Measurements from ENCODE around the gene NEUROG1. TPM values are rescaled to one million over a fixed set of nuclear protein-coding genes. Genes with fewer than 3 reads are reported as not detected.

NEUROG1 gene, protein sequence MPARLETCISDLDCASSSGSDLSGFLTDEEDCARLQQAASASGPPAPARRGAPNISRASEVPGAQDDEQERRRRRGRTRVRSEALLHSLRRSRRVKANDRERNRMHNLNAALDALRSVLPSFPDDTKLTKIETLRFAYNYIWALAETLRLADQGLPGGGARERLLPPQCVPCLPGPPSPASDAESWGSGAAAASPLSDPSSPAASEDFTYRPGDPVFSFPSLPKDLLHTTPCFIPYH
- total RNA-seq (2014; rRNA removed; shearing (Covaris generic)), result not detected in 2 replicates
- polyA plus RNA-seq (2014; cell fraction: nucleus; rRNA removed), result not detected in 2 replicates

DNA sequence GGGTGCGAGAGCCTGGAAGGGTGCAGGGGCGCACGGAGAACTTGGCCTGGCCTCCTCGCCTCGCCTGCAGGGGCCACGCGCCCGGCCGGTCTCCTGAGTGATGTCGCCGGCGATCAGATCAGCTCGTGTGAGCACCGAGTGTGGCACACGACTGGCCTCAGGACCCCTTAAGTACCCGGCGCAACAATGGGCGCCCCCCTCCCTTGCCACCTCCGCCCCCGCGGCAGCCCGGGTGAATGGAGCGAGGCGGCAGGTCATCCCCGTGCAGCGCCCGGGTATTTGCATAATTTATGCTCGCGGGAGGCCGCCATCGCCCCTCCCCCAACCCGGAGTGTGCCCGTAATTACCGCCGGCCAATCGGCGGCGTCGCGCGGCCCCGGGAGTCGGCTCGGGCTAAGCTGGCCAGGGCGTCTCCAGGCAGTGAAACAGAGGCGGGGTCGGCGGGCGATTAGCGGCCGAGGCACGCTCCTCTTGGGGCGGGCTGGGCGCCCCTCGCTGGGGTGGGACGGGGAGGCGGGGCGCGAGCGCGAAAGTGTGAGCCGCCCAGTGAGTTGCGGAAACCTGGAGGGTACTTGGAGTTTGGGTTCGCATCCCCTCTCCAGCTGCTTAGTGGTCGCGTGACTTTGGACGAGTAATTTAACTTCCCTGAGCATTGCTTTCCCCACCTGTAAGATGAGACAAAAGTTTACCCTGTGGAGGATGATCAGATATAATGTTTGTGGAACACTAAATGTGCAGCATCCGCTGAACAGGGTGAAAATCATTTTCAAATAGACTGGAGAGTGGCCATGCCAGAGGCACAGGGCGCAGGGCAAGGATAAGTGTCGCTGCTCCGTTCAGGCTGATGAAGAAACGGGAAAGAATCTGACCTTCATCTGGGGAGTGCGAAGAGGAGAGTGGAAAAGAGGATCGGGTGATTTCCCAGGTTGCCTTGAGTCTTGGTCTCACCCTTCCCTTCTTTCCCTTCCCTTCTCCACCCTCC is at the start of gene NEUROG1:
TSS of gene NEUROG1 (minus strand) at position 145 of the 982 bp plus-strand sequence. CDS start 274 bp downstream, outside the sequence.
- DNase-seq (ENCODE audit: extremely low read depth, low read depth), result no peak

DNA sequence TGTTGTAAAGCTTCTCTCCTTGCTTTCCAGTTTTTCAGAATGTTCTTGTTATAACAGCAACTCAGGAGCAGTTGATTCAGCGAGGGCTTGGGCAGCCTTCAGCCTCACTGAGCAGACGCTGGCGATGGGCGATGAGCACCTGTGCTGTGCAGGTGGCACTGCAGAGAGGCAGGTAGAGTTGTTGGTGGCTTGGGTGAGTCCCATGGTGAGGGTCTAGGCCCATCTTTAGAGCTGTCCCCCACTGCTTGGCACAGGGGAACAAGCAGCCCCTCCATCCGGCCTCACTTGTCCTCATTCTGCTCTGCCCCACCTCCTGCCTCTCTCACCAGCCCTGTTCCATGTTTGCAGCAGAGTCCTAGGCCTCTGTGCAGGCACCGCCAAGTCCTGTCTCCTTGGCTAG is 49.2 kb upstream of the NEUROG1 start:
- no peak for DNase-seq (ENCODE audit: extremely low read depth, low read depth)

- no peak for DNase-seq (ENCODE audit: extremely low read depth, low read depth)
These were observed 48.5 kb upstream of the NEUROG1 start for GRCh38 chr5:135584276-135584675.

DNA sequence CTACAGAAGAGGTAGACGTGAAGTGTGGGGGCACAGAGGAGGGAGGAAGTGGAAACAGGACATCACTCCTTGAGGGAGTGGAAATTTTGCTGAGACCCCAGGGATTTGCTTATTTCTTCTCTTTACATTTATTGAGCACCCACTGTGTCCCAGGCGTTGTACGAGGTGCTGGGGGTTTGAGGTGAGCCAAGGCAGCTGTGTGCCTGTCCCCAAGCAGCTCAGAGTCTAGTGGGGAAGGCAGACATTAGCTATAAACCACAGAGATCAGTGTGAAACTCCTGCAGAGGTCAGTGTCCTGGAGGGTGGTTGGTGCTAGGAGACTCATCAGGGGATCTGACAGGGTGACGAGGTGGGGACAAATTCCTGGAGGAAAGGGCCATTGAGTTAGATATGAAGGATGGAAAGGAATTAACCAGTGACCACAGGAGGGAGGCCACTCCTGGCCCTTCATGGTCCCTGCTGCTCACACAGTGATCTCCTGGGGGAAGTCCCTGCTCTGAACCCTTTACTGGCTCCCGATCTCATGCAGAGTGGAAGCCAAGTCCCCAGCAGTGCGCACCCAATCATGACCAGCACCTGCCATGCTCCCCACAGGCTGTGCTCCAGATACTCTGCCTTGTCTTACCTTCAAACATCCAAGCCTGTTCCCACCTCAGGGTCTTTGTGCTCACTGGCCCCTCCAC is 46.5 kb upstream of the NEUROG1 start:
- no peak for DNase-seq (ENCODE audit: extremely low read depth, low read depth)

- peak; percentile 41 for DNase-seq (ENCODE audit: extremely low read depth, low read depth)
These were observed 43.0 kb upstream of the NEUROG1 start, which contains the start of gene CXCL14 for GRCh38 chr5:135578685-135579341. Gene CXCL14 (minus strand): TSS chr5:135578991. CDS start chr5:135578778, 213 bp downstream.

DNA sequence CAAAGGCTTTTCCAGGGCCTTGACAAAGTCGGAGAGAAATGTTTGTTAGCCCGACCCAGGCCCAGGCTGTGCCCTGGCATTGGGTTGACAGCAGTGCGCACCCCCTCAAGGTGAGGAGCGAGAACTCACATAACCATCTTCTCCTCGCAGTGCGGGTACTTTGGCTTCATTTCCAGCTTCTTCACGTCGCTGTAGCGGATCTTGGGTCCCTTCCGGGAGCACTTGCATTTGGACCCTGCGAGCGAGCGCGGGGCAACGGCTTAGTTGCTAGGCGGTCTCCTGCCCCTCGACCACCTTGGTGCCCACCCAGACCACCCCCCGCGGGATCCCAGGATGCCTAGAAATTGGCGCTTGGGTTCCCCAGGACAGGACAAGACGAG is 42.5 kb upstream of the NEUROG1 start:
- DNase-seq (ENCODE audit: extremely low read depth, low read depth), result no peak

DNA sequence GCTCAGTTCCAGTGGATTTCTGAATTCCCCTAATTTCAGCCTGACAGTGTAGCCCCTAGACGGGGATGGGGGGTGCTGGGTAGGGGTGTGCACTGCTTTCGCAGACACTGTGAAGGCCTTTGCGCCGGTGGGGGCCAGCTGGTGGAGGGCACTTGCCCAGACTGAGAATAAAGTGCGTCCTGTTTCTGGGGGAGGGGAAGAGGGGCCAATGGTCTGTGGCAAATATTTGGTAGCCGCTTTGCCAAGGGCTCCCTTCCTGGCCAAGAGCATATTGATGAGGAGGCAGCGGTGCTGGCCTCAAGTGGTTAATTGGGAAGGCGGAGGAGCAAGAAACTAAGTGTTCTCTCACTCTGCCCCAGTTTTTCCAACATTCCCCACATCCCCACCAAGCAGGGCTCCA is 41.7 kb upstream of the NEUROG1 start:
- DNase-seq (ENCODE audit: extremely low read depth, low read depth), result no peak

GRCh38 chr5:135576075-135576599 is 40.4 kb upstream of the NEUROG1 start:
- no peak for DNase-seq (ENCODE audit: extremely low read depth, low read depth)

- DNase-seq (ENCODE audit: extremely low read depth, low read depth), result no peak
These were observed 38.7 kb upstream of the NEUROG1 start for GRCh38 chr5:135574493-135574892.

DNA sequence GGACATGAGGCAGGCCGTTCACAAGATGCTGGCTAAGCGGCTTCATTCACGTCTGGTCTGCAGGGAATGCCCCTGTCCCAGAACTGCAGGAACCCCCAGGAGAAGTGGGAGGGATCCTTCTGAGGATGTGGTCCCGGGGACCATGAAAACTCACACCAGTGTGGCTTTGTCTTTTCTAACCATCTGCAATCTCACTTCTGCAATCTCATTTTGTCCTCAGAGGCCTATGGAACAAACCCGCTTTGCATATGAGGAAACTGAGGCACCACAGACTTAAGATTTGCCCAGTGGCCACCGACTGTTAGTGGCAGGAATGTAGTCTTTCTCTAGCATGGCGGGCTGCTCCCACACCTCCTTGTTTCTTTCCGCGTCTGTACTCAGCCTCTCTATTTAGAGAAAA is 36.1 kb upstream of the NEUROG1 start:
- no peak for DNase-seq (ENCODE audit: extremely low read depth, low read depth)

DNA sequence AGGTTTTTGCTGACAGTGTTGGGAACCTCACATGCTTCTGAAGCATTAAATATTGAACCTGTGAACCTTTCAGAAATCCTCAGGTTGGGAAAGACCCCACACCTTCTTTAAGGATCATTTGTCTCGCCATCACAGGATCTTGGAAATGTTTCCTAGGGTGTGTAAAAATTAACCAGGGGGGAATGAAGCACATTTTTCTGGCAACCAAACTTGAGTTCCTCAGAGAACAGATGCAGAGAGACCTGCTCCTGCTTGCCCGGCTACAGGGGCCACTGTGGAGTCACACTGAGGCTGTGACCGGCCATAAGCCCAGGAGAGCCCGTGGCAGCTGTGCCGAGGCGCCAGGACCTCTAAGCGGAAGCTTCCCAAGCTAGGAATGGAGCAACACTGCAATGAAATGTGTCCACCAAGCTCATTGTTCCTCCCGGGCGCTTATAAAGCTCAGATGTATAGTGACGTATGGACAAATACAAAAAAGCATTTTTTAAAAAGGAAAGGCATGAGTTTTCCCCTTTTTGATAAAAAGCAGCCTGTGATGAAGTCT is 35.4 kb upstream of the NEUROG1 start:
- DNase-seq (ENCODE audit: extremely low read depth, low read depth), result no peak

GRCh38 chr5:135570453-135570764 is 34.6 kb upstream of the NEUROG1 start:
- no peak for DNase-seq (ENCODE audit: extremely low read depth, low read depth)

DNA sequence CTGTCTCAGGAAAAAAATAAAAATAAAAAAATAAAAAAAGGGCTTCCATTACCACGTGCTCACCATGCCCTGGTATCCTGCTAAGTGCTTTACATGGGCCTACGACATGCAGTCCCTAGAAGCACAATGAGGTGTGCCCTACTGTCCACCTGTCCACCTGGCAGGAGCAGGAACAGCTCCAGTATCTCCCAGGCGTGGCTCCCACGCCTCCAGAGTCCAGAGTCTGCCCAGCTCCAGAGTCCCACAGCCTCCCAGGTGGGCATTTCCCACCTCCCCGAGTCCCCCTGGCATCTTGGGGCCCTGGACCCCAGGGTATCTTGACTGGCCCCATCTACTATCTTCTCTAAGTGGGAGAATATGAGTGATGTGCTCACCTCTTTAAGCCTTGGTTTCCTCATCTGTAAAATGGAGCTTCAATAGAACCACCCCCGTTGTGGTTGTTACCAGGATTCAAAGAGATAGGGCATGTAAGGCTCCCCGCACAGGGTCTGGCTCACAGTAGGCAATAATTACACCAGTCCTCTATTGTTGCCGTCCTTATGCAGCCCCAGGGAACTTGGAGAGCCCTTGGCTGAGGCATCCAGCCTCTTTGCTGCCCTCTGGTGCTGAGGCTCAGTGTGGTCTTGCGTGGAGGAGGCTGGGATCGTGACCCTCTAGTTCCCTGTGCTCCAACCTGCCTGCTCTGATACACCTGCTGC is 34.1 kb upstream of the NEUROG1 start:
- peak; percentile 49 for DNase-seq (ENCODE audit: extremely low read depth, low read depth)

DNA sequence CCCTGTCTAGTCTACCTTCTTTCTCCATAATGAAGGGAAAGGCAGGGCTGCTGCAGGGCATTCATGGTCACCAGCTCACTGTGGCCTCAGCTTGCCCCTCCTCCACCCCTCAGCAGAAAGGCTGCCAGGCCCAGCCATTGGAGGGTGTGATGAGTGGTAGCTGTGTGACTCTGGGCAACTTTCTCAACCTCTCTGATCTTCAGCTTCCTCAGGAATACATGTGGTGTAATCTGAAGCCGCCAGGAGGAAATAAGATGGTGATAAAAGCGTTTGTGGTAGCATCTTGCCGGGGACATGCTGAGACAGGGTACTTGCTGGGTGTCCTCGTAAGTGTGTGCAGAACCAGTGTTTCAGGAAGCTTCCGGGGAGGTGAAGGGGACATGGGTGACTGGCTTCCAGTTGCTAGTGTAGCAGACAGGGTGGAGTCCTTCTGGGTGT is 33.2 kb upstream of the NEUROG1 start:
- no peak for DNase-seq (ENCODE audit: extremely low read depth, low read depth)

GRCh38 chr5:135568246-135568645 is 32.5 kb upstream of the NEUROG1 start:
- DNase-seq (ENCODE audit: extremely low read depth, low read depth), result no peak

GRCh38 chr5:135567661-135568060 is 31.9 kb upstream of the NEUROG1 start:
- no peak for DNase-seq (ENCODE audit: extremely low read depth, low read depth)

DNA sequence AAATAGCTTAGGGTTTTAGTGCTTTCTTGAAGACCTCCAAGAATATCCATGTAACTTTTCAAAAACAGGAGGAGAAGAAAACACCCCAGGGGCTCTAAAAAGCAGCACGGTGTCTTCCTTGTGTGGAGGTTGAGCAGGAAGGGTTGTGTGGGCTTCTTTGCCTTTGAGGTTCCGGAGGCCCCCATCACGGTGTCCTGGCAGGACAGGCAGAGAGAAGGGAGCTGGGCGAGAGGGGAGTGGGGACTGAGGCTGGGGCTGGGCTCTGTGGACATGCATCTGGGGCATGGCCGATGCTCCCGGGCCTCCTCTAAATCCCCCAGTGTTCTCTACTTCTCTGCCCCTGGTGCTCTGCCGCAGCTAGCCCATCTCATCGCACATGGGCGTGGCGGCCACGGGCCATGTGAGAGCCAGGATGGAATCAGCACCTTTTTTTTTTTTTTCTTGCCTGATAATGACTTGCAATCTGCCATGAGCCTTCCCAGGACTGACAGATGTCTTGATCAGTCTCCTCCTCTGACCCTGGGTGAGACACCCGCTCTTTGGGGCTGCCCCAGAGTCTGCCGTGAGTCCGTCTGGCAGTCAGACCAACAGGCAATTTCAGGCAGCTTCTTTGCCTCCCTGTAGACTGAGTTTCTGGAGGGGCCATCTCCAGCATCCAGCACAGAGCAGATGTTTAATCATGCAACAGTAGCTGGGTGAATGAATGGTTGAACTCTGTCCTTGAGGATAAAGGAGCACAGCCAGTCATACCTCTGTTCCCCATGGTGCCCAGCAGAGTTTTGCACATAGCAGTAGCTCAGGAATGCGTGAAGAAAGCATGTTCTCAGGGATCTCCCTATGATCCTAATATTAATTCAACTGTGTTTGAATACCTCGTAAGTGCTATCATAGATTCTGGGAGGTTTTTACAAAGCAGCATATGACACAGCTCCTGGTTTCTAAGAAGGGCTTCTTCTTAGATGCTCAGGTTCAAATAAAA is 30.9 kb upstream of the NEUROG1 start:
- DNase-seq (ENCODE audit: extremely low read depth, low read depth), result no peak

DNA sequence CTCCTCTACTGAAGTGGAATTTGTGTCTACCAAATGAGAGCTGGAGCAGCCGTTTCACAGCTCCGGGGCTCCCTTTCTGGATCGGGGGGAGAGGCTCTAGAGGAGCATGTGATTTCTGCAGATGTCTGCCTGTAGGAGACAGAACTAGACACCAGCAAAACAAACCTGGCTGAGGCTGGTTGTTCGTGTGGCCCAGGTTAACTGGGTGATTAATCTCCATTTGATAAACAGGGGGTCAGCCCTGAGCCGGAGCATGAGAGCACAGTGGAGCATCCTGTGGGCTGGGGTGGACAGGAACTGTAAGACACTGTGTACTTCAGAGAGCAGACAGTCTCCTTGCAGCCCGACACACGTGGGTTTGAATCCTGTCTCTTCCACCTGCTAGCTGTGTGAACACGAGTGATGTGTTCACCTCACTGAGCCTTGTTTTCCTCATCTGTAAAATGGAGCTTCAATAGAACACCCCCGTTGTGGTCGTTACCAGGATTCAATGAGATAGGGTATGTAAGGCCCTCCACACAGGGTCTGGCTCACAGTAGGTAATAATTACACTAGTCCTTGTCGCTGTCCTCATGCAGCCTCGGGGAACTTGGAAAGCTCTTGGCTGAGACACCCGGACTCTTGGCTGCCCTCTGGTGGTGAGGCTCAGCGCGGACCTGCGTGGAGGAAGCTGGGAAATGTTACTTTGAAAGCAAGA is 30.1 kb upstream of the NEUROG1 start:
- DNase-seq (ENCODE audit: extremely low read depth, low read depth), result peak; percentile 60
